PC-3 (cell line): ENCODE data around the gene KCP.

Experiments
- EZH2 ChIP-seq: fragments of 300-600 bp; sonication (generic); IDR thresholded peaks from one replicate; pipeline ENCODE4 v1.6.1; 2017; ENCODE audit warnings: antibody characterized with exemption, mild to moderate bottlenecking, low read length; ENCODE audit not compliant: unreplicated experiment
- EZH2phosphoT487 ChIP-seq: fragments of 300-600 bp; sonication (generic); IDR thresholded peaks from 2 replicates; pipeline ENCODE4 v1.6.1; 2018; ENCODE audit warnings: mild to moderate bottlenecking, antibody characterized with exemption, low read length, borderline replicate concordance
- TF ChIP-seq, protein P1 (sequence below): fragments of 300-600 bp; sonication (generic); conservative IDR thresholded peaks from 2 replicates; pipeline ENCODE4 v1.5.1; 2017; ENCODE audit warnings: antibody characterized with exemption, low read depth, mild to moderate bottlenecking, low read length

DNA sequence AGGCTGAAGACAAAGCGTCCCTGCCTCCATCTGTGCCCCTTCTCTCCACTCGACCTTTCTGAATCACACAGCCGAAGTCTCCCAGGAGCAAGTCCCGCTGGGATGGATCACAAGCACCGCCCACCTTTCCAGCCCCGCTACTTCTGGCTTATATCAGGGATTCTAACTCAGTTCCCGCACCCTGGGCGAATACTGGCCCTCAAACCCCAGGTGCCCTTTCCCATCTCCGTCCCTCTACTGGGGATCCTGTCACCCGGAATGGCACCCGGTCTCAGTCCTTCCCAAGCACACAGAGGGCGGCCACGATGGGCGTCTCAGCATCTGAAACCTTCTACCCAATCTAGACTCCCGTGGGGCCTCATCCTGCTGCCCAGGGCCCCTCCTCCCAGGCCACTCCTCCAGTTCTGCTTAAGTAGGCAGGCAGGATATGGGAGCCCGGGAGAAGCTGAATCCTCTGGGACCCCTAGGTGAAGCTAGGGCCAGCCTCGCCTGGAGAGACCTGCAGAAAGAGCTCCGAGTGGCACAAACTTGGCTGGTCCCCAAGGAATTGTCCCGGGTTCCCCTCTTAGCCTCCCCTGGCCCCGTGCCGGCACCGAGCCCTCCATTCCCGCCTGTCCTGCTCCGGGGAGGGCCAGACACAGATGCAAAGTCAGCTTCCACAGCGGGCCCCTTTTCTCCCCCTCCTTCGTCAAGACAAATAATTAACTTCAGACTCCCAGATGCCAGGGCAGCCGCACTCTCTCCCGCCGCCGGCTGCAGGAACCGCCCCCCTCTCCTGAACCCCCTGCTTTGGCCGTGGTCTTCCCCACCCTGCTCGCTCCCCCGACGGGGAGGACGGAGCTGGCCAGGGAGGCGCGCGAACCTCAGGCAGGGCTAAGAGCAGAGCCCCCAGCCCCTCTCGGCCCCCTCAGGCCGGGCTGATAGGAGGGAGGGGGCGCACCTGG, 612 bp downstream of the KCP start:
- TF ChIP-seq, protein P1, sequence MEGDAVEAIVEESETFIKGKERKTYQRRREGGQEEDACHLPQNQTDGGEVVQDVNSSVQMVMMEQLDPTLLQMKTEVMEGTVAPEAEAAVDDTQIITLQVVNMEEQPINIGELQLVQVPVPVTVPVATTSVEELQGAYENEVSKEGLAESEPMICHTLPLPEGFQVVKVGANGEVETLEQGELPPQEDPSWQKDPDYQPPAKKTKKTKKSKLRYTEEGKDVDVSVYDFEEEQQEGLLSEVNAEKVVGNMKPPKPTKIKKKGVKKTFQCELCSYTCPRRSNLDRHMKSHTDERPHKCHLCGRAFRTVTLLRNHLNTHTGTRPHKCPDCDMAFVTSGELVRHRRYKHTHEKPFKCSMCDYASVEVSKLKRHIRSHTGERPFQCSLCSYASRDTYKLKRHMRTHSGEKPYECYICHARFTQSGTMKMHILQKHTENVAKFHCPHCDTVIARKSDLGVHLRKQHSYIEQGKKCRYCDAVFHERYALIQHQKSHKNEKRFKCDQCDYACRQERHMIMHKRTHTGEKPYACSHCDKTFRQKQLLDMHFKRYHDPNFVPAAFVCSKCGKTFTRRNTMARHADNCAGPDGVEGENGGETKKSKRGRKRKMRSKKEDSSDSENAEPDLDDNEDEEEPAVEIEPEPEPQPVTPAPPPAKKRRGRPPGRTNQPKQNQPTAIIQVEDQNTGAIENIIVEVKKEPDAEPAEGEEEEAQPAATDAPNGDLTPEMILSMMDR = no peak
- TF ChIP-seq EZH2 (no peak), EZH2phosphoT487 (no peak)
